GM12875 (cell line): ENCODE results near the gene CDH13.

Source experiments
- H3K4me3 ChIP-seq: one replicate; pipeline ENCODE4 v1.5.1; 2011; ENCODE audit warnings: low read depth, low read length, control low read depth
- CTCF ChIP-seq: IDR thresholded peaks from 2 replicates; pipeline ENCODE4 v1.5.1; 2011; ENCODE audit warnings: low read depth, mild to moderate bottlenecking, control low read depth, inconsistent platforms, low read length, moderate library complexity, borderline replicate concordance; ENCODE audit not compliant: insufficient read depth

Gene CDH13

DNA sequence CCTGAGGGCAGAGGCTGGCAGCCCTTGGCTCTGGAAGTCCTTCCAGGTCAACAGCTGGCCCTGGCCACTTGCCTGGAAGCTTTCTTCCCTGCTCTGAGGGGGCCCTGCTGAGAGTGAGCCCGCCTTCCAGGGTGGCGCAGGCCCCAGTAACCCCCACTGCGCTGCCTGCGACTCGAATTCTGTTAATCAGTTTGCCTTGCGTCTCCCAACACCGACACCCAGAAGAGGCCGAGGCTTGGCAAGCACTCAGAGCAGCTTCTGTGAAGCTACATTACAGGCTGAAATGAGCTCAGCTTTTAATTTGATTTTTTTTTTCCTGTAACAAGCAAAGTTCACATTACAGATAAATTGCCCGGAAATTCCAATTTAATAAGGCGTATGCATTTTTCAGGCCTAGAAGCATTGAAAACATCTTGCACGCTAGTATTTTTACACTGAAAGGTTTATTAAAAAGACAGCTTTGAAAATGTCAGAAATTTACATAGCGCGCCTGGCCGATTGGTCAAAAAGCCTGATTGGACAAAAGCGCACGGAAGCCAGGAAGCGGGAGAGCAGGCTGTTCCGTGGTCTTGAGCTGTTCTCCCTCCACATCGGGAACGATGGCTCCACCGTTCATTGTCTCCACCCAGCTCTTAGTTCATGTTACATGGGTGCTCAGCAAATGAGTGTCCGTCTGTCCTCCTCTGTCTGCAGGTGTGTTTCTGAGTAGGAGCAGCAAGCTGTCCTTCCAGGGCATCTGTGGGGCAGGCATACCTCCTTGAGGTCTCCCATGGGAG, 1115.5 kb downstream of the CDH13 start:
- no peak for TF ChIP-seq CTCF
- H3K4me3 ChIP-seq = no peak overlapping the region

DNA sequence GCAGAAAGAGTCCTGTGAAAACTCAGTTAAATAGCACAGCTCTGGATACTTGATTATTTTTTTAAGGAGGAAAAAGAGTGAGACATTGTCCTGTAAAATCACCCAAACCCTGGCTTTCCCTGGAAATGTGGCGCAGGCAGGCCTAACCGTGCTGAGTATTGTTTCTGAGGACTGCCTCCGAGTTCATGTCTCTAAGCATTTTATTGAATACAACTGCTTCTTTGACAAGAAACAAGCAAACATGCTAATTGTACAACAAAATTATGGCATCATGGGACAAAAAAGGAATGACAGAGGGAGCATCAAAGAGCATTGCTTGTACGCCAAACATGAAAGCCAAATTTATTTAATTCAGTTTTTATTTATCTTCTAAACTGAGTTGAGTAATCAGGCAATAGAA, 1116.5 kb downstream of the CDH13 start:
- no peak for TF ChIP-seq CTCF
- no peak overlapping the region for H3K4me3 ChIP-seq

GRCh38 chr16:83743720-83744119, 1117.0 kb downstream of the CDH13 start:
- no peak overlapping the region for H3K4me3 ChIP-seq
- TF ChIP-seq CTCF = no peak

- H3K4me3 ChIP-seq = no peak overlapping the region
- TF ChIP-seq CTCF = no peak
These were observed 1117.7 kb downstream of the CDH13 start for GRCh38 chr16:83744441-83744981.

DNA sequence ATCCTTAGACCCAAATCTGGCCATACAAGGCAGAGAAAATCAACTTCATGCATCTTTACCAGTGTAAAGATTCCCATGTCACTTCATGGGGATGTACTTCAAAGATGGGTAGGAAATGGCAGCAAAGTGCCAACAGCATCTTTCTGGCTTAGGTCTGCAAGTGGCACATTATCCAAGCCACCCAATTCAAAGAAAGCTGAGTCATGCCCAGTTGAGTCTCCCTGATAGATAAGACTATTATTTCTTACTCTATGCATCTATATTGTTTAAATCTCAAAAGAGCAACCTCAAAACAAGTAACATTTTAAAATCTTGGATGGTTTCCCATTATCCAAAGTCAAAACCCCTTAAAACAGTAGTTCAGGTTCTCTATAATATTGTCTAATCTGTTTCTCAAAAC, 1119.8 kb downstream of the CDH13 start:
- H3K4me3 ChIP-seq = no peak overlapping the region
- TF ChIP-seq CTCF = no peak

- no peak for TF ChIP-seq CTCF
- H3K4me3 ChIP-seq = no peak overlapping the region
These were observed 1121.2 kb downstream of the CDH13 start for GRCh38 chr16:83747936-83748335.

GRCh38 chr16:83755391-83755790, 1128.6 kb downstream of the CDH13 start:
- no peak overlapping the region for H3K4me3 ChIP-seq
- TF ChIP-seq CTCF = no peak
